Neuronal stem cell (in vitro differentiated cells): Measurements from ENCODE around the gene FZD10.

Experiments
- DNase-seq: peaks from one replicate; pipeline ENCODE4 v3.0.0-alpha.2; 2013; ENCODE audit warnings: low spot score
- H2AFZ ChIP-seq: one replicate; pipeline ENCODE4 v1.6.1; 2013; ENCODE audit warnings: mild to moderate bottlenecking, low read length, inconsistent platforms
- H2AK5ac ChIP-seq: 2 replicates; pipeline ENCODE4 v1.6.1; 2013; ENCODE audit warnings: low read depth, mild to moderate bottlenecking, inconsistent platforms, low read length, moderate library complexity, mixed read lengths
- H2BK120ac ChIP-seq: 2 replicates; pipeline ENCODE4 v1.6.1; 2013; ENCODE audit warnings: low read depth, mild to moderate bottlenecking, inconsistent platforms, low read length, moderate library complexity, mixed read lengths
- H2BK12ac ChIP-seq: one replicate; pipeline ENCODE4 v1.6.1; 2013; ENCODE audit warnings: low read length, inconsistent platforms
- H2BK15ac ChIP-seq: 2 replicates; pipeline ENCODE4 v1.6.1; 2013; ENCODE audit warnings: mild to moderate bottlenecking, low read length, inconsistent platforms, mixed read lengths
- H2BK5ac ChIP-seq: one replicate; pipeline ENCODE4 v1.6.1; 2013; ENCODE audit warnings: inconsistent platforms, mild to moderate bottlenecking, low read length, moderate library complexity
- H3K14ac ChIP-seq: one replicate; pipeline ENCODE4 v1.6.1; 2013; ENCODE audit warnings: low read length, inconsistent platforms
- H3K18ac ChIP-seq: 2 replicates; pipeline ENCODE4 v1.6.1; 2013; ENCODE audit warnings: low read length, inconsistent platforms
- H3K23ac ChIP-seq: 2 replicates; pipeline ENCODE4 v1.6.1; 2013; ENCODE audit warnings: low read depth, mild to moderate bottlenecking, mixed read lengths, low read length, inconsistent platforms; ENCODE audit not compliant: poor library complexity
- H3K27ac ChIP-seq: replicated peaks from 3 replicates; pipeline ENCODE4 v1.5.1; 2013; ENCODE audit warnings: low read length, inconsistent platforms
- H3K27me3 ChIP-seq, 3 experiments: 2 replicates each; pipeline ENCODE4 v1.6.1; 2013; ENCODE audit warnings: low read length in 3 of 3, mild to moderate bottlenecking in 2 of 3, inconsistent platforms in 1 of 3, low read depth in 1 of 3, mixed read lengths in 1 of 3, moderate library complexity in 1 of 3; ENCODE audit not compliant: control insufficient read depth in 3 of 3, insufficient read depth in 3 of 3
- H3K36me3 ChIP-seq, 2 donors: replicated peaks in 1 of 2; 2 replicates each; pipeline ENCODE4 v1.6.1; 2013; ENCODE audit warnings: low read length in 2 of 2; ENCODE audit not compliant: control insufficient read depth in 2 of 2, insufficient read depth in 2 of 2
- H3K4ac ChIP-seq: 2 replicates; pipeline ENCODE4 v1.6.1; 2013; ENCODE audit warnings: inconsistent platforms, mild to moderate bottlenecking, low read length, moderate library complexity
- H3K4me1 ChIP-seq, 2 donors: 1 replicate in 1 of 2; 2 replicates in 1 of 2; pipeline ENCODE4 v1.6.1; 2013; ENCODE audit warnings: low read length in 2 of 2, low read depth in 1 of 2; ENCODE audit not compliant: control insufficient read depth in 2 of 2, insufficient read depth in 1 of 2
- H3K4me2 ChIP-seq: one replicate; pipeline ENCODE4 v1.6.1; 2013; ENCODE audit warnings: mild to moderate bottlenecking, low read length, inconsistent platforms; ENCODE audit not compliant: insufficient read depth, poor library complexity, severe bottlenecking
- H3K4me3 ChIP-seq, 2 donors: 2 replicates each; pipeline ENCODE4 v1.5.1; 2013; ENCODE audit warnings: low read length in 2 of 2, mild to moderate bottlenecking in 2 of 2, inconsistent platforms in 1 of 2, moderate library complexity in 1 of 2
- H3K79me1 ChIP-seq: one replicate; pipeline ENCODE4 v1.6.1; 2013; ENCODE audit warnings: low read depth, mild to moderate bottlenecking, inconsistent platforms, low read length, moderate library complexity
- H3K9ac ChIP-seq: one replicate; pipeline ENCODE4 v1.6.1; 2013; ENCODE audit warnings: mild to moderate bottlenecking, low read depth, low read length, inconsistent platforms; ENCODE audit not compliant: poor library complexity
- H3K9me3 ChIP-seq, 2 donors: replicated peaks in 1 of 2; 2 replicates each; pipeline versions ENCODE3 to v1.6.1; 2013; ENCODE audit warnings: low read length in 2 of 2, mild to moderate bottlenecking in 2 of 2, inconsistent platforms in 1 of 2, low read depth in 1 of 2, mixed read lengths in 1 of 2, moderate library complexity in 1 of 2; ENCODE audit not compliant: control insufficient read depth in 2 of 2, insufficient read depth in 1 of 2
- H4K8ac ChIP-seq: one replicate; pipeline ENCODE4 v1.6.1; 2013; ENCODE audit warnings: low read depth, mild to moderate bottlenecking, inconsistent platforms, low read length, moderate library complexity
- H4K91ac ChIP-seq: one replicate; pipeline ENCODE4 v1.6.1; 2013; ENCODE audit warnings: low read length, low read depth, mild to moderate bottlenecking, inconsistent platforms; ENCODE audit not compliant: poor library complexity
- WGBS, 2 donors: extraction: QIAGEN DNeasy Blood & Tissue Kit; methylation state at CpG; one replicate each; pipeline ENCODE4 v1.1.7; 2013; ENCODE audit warnings: missing lambda C conversion rate in 2 of 2, mixed read lengths in 1 of 2; ENCODE audit not compliant: insufficient read length in 2 of 2, insufficient replicate concordance in 1 of 2; ENCODE audit errors: extremely low coverage in 2 of 2; 5-methylcytosine and 5-hydroxymethylcytosine counted together

The FZD10 gene

GRCh38 chr12:130152386-130152785 is 9.9 kb upstream of the FZD10 start:
- Histone ChIP-seq H3K23ac (no peak overlapping the region), H3K9me3 (peaks cover 0 to 3% of the 10 kb centered on the region in 2 donors), H3K4me2 (no peak overlapping the region), H3K27ac (no peak overlapping the region), H3K14ac (no peak overlapping the region), H3K79me1 (no peaks in the 10 kb centered on the region), H3K27me3 (peaks cover 0 to 80% (median 9%) of the 10 kb centered on the region in 3 experiments), H3K4me3 (no peak overlapping the region), H3K4ac (no peak overlapping the region), H3K18ac (no peak overlapping the region), H3K9ac (no peak overlapping the region), H2BK120ac (no peak overlapping the region), H2AFZ (no peak overlapping the region), H4K91ac (no peak overlapping the region), H2AK5ac (no peak overlapping the region), H2BK5ac (no peak overlapping the region), H3K4me1 (peaks cover 0 to 2% of the 10 kb centered on the region in 2 donors), H4K8ac (no peak overlapping the region), H2BK12ac (no peak overlapping the region), H2BK15ac (no peak overlapping the region), H3K36me3 (peaks cover 0 to 61% of the 10 kb centered on the region in 2 donors)
- no peak for DNase-seq
- no CpG with 5 or more reads among the region's 12 CpGs for WGBS, 2 donors

- Histone ChIP-seq H3K27ac (no peak overlapping the region), H2BK12ac (no peak overlapping the region), H3K4me3 (no peak overlapping the region), H3K14ac (peak overlapping the region; percentile 21), H4K91ac (no peak overlapping the region), H3K9ac (no peak overlapping the region), H3K4me2 (no peak overlapping the region), H2BK120ac (no peak overlapping the region), H4K8ac (no peak overlapping the region), H3K4me1 (peaks cover 0 to 12% of the 10 kb centered on the region in 2 donors), H2AK5ac (no peak overlapping the region), H3K36me3 (peaks cover 0 to 61% of the 10 kb centered on the region in 2 donors), H3K4ac (no peak overlapping the region), H3K9me3 (peaks cover 0 to 1% of the 10 kb centered on the region in 2 donors), H2AFZ (no peak overlapping the region), H3K23ac (no peak overlapping the region), H3K27me3 (peaks cover 0 to 83% (median 9%) of the 10 kb centered on the region in 3 experiments), H2BK5ac (no peak overlapping the region), H2BK15ac (no peak overlapping the region), H3K79me1 (no peaks in the 10 kb centered on the region), H3K18ac (no peak overlapping the region)
- no CpG with 5 or more reads among the region's 7 CpGs for WGBS, 2 donors
- DNase-seq: no peak
Measured at GRCh38 chr12:130153803-130154202, 8.5 kb upstream of the FZD10 start.

- no CpG with 5 or more reads among the region's 22 CpGs for WGBS, 2 donors
- Histone ChIP-seq H3K14ac (no peak overlapping the region), H3K9me3 (peaks cover 0 to under 1% of the 10 kb centered on the region in 2 donors)
Measured at GRCh38 chr12:130154276-130155070, 7.8 kb upstream of the FZD10 start.

GRCh38 chr12:130155416-130156073 is 6.7 kb upstream of the FZD10 start:
- H3K14ac ChIP-seq: no peak overlapping the region
- no peak overlapping the region for H4K8ac ChIP-seq
- no peak overlapping the region for H3K9ac ChIP-seq
- H3K27ac ChIP-seq: no peak overlapping the region
- no peak overlapping the region for H2BK12ac ChIP-seq
- H3K18ac ChIP-seq: no peak overlapping the region
- no peak for DNase-seq
- no peak overlapping the region for H2BK5ac ChIP-seq
- H2BK120ac ChIP-seq: no peak overlapping the region
- no peak overlapping the region for H3K23ac ChIP-seq
- no peak overlapping the region for H2BK15ac ChIP-seq
- no peak overlapping the region for H2AFZ ChIP-seq
- H3K4me2 ChIP-seq: no peak overlapping the region
- H3K4ac ChIP-seq: no peak overlapping the region
- H3K9me3 ChIP-seq: no peaks in the 10 kb centered on the region
- H3K4me1 ChIP-seq: peaks cover 0 to 15% of the 10 kb centered on the region in 2 donors
- no peak overlapping the region for H4K91ac ChIP-seq
- peaks cover 0 to 84% (median 16%) of the 10 kb centered on the region in 3 experiments for H3K27me3 ChIP-seq
- H2AK5ac ChIP-seq: no peak overlapping the region
- H3K4me3 ChIP-seq: no peak overlapping the region
- peaks cover 0 to 57% of the 10 kb centered on the region in 2 donors for H3K36me3 ChIP-seq
- no peaks in the 10 kb centered on the region for H3K79me1 ChIP-seq
- WGBS, 2 donors: no CpG with 5 or more reads among the region's 10 CpGs

More at GRCh38 chr12:130154276-130155070, 7.8 kb upstream of the FZD10 start:
- Histone ChIP-seq H3K36me3 (peaks cover 0 to 61% of the 10 kb centered on the region in 2 donors), H3K27me3 (peaks cover 0 to 81% (median 9%) of the 10 kb centered on the region in 3 experiments), H4K91ac (no peak overlapping the region), H3K9ac (no peak overlapping the region), H3K4me3 (no peak overlapping the region), H3K4ac (no peak overlapping the region), H2BK15ac (no peak overlapping the region), H2BK5ac (no peak overlapping the region), H3K79me1 (no peaks in the 10 kb centered on the region), H4K8ac (no peak overlapping the region), H3K4me1 (peaks cover 0 to 15% of the 10 kb centered on the region in 2 donors), H3K27ac (no peak overlapping the region), H3K23ac (no peak overlapping the region), H2BK12ac (no peak overlapping the region), H3K18ac (no peak overlapping the region), H2BK120ac (no peak overlapping the region), H3K4me2 (no peak overlapping the region), H2AFZ (no peak overlapping the region), H2AK5ac (no peak overlapping the region)
- DNase-seq: no peak
